ENCODE measurements around the gene TBC1D19.

The TBC1D19 gene

GRCh38 chr4:26737385-26737784, 153.5 kb downstream of the TBC1D19 start:
- TF ChIP-seq, protein P1, sequence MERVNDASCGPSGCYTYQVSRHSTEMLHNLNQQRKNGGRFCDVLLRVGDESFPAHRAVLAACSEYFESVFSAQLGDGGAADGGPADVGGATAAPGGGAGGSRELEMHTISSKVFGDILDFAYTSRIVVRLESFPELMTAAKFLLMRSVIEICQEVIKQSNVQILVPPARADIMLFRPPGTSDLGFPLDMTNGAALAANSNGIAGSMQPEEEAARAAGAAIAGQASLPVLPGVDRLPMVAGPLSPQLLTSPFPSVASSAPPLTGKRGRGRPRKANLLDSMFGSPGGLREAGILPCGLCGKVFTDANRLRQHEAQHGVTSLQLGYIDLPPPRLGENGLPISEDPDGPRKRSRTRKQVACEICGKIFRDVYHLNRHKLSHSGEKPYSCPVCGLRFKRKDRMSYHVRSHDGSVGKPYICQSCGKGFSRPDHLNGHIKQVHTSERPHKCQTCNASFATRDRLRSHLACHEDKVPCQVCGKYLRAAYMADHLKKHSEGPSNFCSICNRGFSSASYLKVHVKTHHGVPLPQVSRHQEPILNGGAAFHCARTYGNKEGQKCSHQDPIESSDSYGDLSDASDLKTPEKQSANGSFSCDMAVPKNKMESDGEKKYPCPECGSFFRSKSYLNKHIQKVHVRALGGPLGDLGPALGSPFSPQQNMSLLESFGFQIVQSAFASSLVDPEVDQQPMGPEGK (CRISPR knock-in tag; IDR thresholded peaks at IDR 0.05; ENCODE audit: borderline replicate concordance) = no peak
- no peak for TF ChIP-seq ZNF8 (CRISPR knock-in tag; IDR thresholded peaks at IDR 0.05)
- TF ChIP-seq TCF4 (CRISPR knock-in tag; IDR thresholded peaks at IDR 0.05; ENCODE audit: borderline replicate concordance) = no peak
- TF ChIP-seq GLIS3 (CRISPR knock-in tag; IDR thresholded peaks at IDR 0.05) = no peak
- TF ChIP-seq ZNF70 (CRISPR knock-in tag; IDR thresholded peaks at IDR 0.05) = no peak
- TF ChIP-seq, protein P2, sequence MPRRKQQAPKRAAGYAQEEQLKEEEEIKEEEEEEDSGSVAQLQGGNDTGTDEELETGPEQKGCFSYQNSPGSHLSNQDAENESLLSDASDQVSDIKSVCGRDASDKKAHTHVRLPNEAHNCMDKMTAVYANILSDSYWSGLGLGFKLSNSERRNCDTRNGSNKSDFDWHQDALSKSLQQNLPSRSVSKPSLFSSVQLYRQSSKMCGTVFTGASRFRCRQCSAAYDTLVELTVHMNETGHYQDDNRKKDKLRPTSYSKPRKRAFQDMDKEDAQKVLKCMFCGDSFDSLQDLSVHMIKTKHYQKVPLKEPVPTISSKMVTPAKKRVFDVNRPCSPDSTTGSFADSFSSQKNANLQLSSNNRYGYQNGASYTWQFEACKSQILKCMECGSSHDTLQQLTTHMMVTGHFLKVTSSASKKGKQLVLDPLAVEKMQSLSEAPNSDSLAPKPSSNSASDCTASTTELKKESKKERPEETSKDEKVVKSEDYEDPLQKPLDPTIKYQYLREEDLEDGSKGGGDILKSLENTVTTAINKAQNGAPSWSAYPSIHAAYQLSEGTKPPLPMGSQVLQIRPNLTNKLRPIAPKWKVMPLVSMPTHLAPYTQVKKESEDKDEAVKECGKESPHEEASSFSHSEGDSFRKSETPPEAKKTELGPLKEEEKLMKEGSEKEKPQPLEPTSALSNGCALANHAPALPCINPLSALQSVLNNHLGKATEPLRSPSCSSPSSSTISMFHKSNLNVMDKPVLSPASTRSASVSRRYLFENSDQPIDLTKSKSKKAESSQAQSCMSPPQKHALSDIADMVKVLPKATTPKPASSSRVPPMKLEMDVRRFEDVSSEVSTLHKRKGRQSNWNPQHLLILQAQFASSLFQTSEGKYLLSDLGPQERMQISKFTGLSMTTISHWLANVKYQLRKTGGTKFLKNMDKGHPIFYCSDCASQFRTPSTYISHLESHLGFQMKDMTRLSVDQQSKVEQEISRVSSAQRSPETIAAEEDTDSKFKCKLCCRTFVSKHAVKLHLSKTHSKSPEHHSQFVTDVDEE (CRISPR knock-in tag; IDR thresholded peaks at IDR 0.05) = no peak
- no peak for TF ChIP-seq ARNTL (CRISPR knock-in tag; IDR thresholded peaks at IDR 0.05; ENCODE audit: borderline replicate concordance, low read depth)
- TF ChIP-seq TOX (CRISPR knock-in tag; IDR thresholded peaks at IDR 0.05; ENCODE audit: borderline replicate concordance) = no peak
- TF ChIP-seq CSRNP3 (CRISPR knock-in tag; IDR thresholded peaks at IDR 0.05) = no peak
- no peak for TF ChIP-seq BACH2 (CRISPR knock-in tag; IDR thresholded peaks at IDR 0.05; ENCODE audit: borderline replicate concordance)
- no peak for TF ChIP-seq RARB (CRISPR knock-in tag; IDR thresholded peaks at IDR 0.05)
- TF ChIP-seq OSR1 (CRISPR knock-in tag; IDR thresholded peaks at IDR 0.05) = no peak
- no peak for TF ChIP-seq SNAI2 (CRISPR knock-in tag; IDR thresholded peaks at IDR 0.05)
- TF ChIP-seq ZNF565 (CRISPR knock-in tag; conservative IDR thresholded peaks at IDR 0.05; ENCODE audit: low read depth) = no peak
- no peak for ATAC-seq

- ATAC-seq = no peak
- TF ChIP-seq OSR1 (CRISPR knock-in tag; IDR thresholded peaks at IDR 0.05) (no peak), ZFP30 (CRISPR knock-in tag; IDR thresholded peaks at IDR 0.05) (no peak), GLIS3 (CRISPR knock-in tag; IDR thresholded peaks at IDR 0.05) (no peak), ZFP3 (CRISPR knock-in tag; IDR thresholded peaks at IDR 0.05) (no peak), TCF4 (CRISPR knock-in tag; IDR thresholded peaks at IDR 0.05; ENCODE audit: borderline replicate concordance) (no peak), CSRNP3 (CRISPR knock-in tag; IDR thresholded peaks at IDR 0.05) (no peak), RARB (CRISPR knock-in tag; IDR thresholded peaks at IDR 0.05) (no peak), ZNF70 (CRISPR knock-in tag; IDR thresholded peaks at IDR 0.05) (no peak), ZNF8 (CRISPR knock-in tag; IDR thresholded peaks at IDR 0.05) (no peak), SNAI2 (CRISPR knock-in tag; IDR thresholded peaks at IDR 0.05) (no peak), CREB5 (CRISPR knock-in tag; IDR thresholded peaks at IDR 0.05; ENCODE audit: low read depth) (no peak), PPARA (CRISPR knock-in tag; IDR thresholded peaks at IDR 0.05; ENCODE audit: borderline replicate concordance) (no peak), BACH2 (CRISPR knock-in tag; IDR thresholded peaks at IDR 0.05; ENCODE audit: borderline replicate concordance) (no peak)
- TF ChIP-seq, protein P3, sequence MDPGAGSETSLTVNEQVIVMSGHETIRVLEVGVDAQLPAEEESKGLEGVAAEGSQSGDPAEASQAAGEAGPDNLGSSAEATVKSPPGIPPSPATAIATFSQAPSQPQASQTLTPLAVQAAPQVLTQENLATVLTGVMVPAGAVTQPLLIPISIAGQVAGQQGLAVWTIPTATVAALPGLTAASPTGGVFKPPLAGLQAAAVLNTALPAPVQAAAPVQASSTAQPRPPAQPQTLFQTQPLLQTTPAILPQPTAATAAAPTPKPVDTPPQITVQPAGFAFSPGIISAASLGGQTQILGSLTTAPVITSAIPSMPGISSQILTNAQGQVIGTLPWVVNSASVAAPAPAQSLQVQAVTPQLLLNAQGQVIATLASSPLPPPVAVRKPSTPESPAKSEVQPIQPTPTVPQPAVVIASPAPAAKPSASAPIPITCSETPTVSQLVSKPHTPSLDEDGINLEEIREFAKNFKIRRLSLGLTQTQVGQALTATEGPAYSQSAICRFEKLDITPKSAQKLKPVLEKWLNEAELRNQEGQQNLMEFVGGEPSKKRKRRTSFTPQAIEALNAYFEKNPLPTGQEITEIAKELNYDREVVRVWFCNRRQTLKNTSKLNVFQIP (CRISPR knock-in tag; IDR thresholded peaks at IDR 0.05; ENCODE audit: borderline replicate concordance, low read depth) = no peak
These were observed 157.6 kb downstream of the TBC1D19 start for GRCh38 chr4:26741491-26741871.
